Jurkat, Clone E6-1 (cell line): ENCODE measurements around the gene FREM1.

Experiments
- DNase-seq: peaks from one replicate; pipeline ENCODE4 v3.0.0-alpha.2; 2011; ENCODE audit warnings: low read depth, low spot score
- H3K4me3 ChIP-seq: 2 replicates; pipeline ENCODE4 v1.5.1; 2011; ENCODE audit warnings: mild to moderate bottlenecking, low read length, control low read depth, moderate library complexity

The FREM1 gene

DNA sequence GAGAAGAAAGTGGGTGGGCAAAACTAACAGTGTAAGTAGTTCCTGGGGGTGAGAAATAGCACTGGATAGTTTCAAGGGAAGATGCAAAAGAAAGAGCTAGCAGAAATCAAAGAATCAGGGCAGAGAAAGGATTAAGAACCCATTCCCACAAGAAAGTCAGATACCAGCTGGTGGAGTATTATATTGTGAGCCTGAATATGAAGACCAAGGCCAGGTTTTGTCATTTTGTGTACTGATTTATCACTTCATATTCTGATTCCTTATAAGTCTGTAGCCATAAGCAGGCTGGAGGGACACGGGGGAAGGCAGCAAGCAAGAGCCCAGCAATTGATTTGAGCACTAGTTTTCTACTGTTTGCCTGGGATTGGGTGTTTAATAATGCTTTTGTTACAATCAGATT, 80.2 kb downstream of the FREM1 start:
- no peak for DNase-seq
- no peak overlapping the region for H3K4me3 ChIP-seq

DNA sequence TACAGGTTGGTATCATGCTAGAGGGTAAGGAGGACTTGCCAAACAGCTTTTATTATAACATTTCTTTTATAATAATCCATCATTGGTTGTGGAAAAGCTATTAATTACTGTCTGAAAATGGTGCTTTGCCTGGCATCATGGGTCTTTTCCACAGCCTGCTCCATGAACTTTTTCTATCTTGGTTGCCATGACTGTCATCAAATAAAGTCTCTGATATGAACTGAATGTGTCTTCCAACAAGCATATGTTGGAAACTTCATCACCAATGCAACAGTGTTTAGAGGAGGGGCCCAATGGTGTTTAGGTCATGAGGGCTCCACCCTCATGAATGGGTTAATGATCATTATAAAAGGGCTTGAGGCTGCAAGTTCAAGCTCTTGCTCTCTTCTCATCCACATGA, 81.0 kb downstream of the FREM1 start:
- no peak overlapping the region for H3K4me3 ChIP-seq
- DNase-seq = no peak

DNA sequence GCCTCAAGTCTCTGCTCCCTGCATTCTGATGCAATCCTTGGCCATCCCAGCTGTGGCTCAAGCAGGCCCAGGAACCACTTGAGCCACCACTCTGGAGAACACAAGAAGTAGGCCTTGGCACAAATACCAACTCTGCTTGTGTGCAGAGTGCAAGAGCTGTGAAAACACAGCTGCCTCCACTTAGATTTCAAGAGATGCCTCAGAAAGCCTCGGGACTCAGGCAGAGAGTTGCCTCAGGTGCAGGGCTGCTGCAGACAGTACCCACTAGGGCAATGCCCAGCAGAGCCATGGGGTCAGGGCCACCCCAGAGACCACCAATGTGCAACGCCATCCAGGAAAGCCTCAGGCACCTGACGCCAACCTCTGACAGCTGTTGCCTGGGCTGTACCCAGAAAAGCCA, 82.4 kb downstream of the FREM1 start:
- DNase-seq = no peak

GRCh38 chr9:14824481-14824880, 85.7 kb downstream of the FREM1 start:
- no peak overlapping the region for H3K4me3 ChIP-seq
- no peak for DNase-seq

More for the DNA sequence above, 82.4 kb downstream of the FREM1 start:
- no peak overlapping the region for H3K4me3 ChIP-seq

- no peak overlapping the region for H3K4me3 ChIP-seq
- DNase-seq = no peak
These were observed 86.4 kb downstream of the FREM1 start for GRCh38 chr9:14823800-14824199.

GRCh38 chr9:14822666-14823065, 87.6 kb downstream of the FREM1 start:
- H3K4me3 ChIP-seq = no peak overlapping the region
- DNase-seq = no peak

GRCh38 chr9:14819183-14819582, 91.0 kb downstream of the FREM1 start:
- H3K4me3 ChIP-seq = no peak overlapping the region
- DNase-seq = no peak

DNA sequence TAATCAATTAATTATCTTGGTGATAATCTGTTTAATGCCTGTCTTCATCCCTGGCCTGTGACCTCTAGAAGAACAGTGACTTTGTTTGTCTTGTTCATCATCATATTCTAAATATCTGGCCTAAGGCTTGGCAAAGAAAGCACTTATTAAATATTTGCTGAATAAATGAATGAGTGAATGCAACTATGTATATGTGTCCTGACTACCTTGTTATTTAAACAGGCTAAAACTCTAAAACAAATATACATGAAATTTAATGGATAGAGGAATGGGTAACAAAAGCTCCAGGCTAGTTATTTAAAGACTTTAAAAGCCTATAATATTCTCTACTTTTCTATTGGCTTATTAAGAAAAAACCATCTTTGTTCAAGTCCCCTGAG, 96.0 kb downstream of the FREM1 start:
- H3K4me3 ChIP-seq = no peak overlapping the region
- DNase-seq = no peak

- H3K4me3 ChIP-seq = no peak overlapping the region
- DNase-seq = no peak
These were observed 96.6 kb downstream of the FREM1 start for GRCh38 chr9:14813336-14814248.

GRCh38 chr9:14812806-14813205, 97.4 kb downstream of the FREM1 start:
- no peak for DNase-seq
- H3K4me3 ChIP-seq = no peak overlapping the region

GRCh38 chr9:14811844-14812243, 98.4 kb downstream of the FREM1 start:
- DNase-seq = no peak

DNA sequence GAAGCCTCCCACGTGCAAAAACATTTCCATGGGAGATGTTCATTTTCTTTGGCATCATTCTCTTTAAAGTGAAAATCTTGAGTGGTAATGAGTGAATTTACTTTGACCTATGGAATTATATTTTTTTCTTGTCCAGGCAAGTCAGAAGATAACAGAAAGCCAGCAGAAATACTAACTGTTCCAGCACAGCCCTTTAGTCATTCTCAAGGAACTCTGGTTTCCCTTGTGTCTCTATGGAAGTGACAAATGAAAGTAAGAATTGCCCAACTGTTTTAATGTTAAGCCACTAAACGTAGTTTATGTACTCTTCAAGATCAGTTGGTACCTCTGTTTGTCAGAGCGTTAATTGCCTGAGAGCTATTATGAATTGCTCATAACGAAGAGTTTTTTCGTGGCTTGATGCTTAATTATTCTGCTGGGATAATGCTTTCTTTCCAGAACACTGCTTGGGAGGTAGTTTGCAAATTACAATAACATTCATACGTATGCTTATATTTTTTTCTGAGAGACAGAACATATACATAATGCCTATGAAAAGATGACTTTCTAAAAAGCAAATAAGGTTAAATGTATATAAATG, 103.2 kb downstream of the FREM1 start:
- no peak for DNase-seq
- no peak overlapping the region for H3K4me3 ChIP-seq

More at GRCh38 chr9:14811844-14812243, 98.4 kb downstream of the FREM1 start:
- H3K4me3 ChIP-seq = no peak overlapping the region

DNA sequence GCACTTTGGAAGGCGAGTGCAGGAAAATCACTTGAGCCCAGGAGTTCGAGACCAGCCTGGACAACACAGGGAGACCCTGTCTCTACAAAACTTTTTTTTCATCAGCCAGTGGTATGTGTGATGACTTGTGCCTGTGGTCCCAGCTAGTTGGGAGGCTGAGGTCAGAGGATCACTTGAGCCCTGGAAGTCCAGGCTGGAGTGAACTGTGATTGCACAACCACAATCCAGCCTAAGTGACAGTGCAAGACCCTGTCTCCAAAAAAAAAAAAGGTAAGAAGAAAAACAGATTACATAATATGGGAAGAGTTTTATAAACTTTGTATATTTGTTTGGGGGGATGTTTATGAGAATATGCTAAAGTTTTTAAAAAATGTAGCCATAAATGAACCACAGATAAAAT, 111.2 kb downstream of the FREM1 start:
- no peak for DNase-seq

GRCh38 chr9:14797435-14797834, 112.8 kb downstream of the FREM1 start:
- DNase-seq = no peak
- H3K4me3 ChIP-seq = no peak overlapping the region

More for the DNA sequence above, 111.2 kb downstream of the FREM1 start:
- no peak overlapping the region for H3K4me3 ChIP-seq

GRCh38 chr9:14793389-14793788, 116.8 kb downstream of the FREM1 start:
- H3K4me3 ChIP-seq = no peak overlapping the region
- no peak for DNase-seq

DNA sequence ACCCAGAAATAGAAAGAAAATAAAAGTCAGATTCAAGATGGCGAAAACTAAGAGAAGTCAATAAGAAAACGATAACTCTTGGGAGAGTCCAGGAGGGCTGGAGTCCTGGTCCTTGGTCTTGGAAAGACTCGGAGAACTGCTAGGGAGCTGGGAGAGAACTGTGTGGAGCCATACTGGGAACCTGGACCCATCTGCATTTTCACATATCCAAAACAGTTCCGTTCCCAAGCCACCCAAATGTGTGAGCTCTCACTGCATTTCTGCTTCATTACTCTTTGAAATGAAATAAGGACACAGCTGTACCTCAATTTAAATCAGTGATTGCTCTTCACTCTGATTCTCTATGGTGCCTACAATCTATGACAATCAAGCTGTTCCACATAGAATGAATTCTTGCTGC, 119.6 kb downstream of the FREM1 start:
- no peak for DNase-seq
- no peak overlapping the region for H3K4me3 ChIP-seq

DNA sequence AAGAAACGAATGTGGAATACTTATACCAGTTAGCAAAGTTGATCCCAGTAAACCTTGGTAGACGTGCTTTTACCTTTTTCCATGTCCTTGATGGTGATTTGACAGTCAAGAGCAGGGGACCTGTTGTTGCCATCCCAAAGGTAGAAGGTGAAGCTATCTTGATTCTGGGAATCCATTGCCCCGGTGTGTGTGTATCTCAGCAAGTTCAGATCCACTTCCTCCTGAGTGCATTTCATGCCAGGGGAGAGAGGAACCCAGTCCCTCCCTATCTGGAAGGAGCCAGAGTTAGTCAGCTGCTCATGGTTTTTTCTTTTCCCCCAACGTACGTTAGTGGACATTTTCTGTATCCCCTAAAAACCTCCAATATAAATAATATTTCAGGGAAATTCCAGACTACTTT, 121.4 kb downstream of the FREM1 start:
- no peak for DNase-seq
- H3K4me3 ChIP-seq = no peak overlapping the region

GRCh38 chr9:14783358-14783757, 126.9 kb downstream of the FREM1 start:
- H3K4me3 ChIP-seq = no peak overlapping the region
- DNase-seq = no peak

DNA sequence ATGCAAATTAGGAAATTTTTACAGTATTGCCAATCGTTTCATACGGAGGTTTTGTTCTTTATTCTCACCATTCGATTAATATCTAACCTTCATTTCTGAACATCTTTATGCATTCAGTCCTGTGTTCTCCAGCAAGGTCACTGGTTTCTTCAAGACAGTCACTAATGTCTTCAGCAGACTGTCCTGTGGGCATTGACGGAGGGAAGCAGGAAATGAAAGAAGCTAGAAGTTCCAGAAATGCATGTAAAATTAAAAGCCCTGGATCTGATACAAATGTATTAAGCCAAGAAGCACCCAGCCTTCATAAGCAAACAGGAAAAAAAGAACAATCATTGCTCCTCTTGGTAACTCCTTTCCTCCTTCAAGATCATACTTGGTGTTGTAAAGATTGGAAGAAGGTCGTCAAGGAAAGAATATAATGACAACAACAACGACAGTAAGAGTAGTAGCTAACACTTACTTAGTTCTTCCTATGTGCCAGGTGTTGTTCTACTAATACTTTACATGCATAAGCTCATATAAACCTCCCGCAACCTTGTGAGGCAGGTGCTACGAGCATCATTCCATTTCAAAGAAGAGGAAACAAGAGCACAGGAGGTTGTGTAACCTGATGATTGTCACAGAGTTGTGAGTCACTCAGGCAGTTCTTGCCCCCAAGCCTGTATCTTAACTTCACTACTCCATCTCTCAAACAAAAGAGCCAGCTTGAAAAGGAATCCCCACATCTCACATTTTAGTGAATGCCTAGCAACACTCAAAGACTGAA, 127.8 kb downstream of the FREM1 start:
- no peak for DNase-seq
- no peak overlapping the region for H3K4me3 ChIP-seq

DNA sequence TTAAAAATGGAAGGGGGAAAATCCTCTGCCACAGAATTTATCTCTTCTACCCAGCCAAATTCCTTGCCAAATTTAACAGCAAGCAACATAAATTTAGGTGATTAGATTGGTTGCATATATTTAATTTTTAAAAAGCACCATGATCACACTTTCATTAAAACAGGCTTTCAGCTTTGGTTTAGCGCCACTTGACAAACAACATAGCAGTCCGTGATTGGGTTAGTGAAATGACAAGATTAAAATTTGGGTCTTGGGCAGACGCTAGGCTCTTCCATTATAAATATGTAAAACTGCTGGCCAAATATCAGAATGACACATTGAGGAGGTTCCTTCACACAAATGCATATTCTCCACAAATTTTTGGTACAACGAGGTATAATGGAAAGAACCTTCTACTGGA, 129.5 kb downstream of the FREM1 start:
- DNase-seq = no peak
- H3K4me3 ChIP-seq = no peak overlapping the region
